Measurements from ENCODE around the gene EXOC3L1.

EXOC3L1 gene

GRCh38 chr16:67190041-67190440 is at the start of gene EXOC3L1:
Gene EXOC3L1 (minus strand): TSS chr16:67190136. CDS start chr16:67189676, 460 bp downstream.
- TF ChIP-seq CTCF (conservative IDR thresholded peaks at IDR 0.05; ENCODE audit: low read depth, low read length), result no peak

GRCh38 chr16:67238806-67239470 is 49.0 kb upstream of the EXOC3L1 start:
- no peak overlapping the region for H3K4me3 ChIP-seq (ENCODE audit: low read length)
- no peak for TF ChIP-seq CTCF (conservative IDR thresholded peaks at IDR 0.05; ENCODE audit: low read depth, low read length)
- no peak for DNase-seq (ENCODE audit: low read depth)

More at GRCh38 chr16:67190041-67190440, at the start of gene EXOC3L1:
- no peak for DNase-seq (ENCODE audit: low read depth)
- no peak within 1 kb of the TSS for H3K4me3 ChIP-seq (ENCODE audit: low read length)

- no peak overlapping the region for H3K4me3 ChIP-seq (ENCODE audit: low read length)
- no peak for DNase-seq (ENCODE audit: low read depth)
- no peak for TF ChIP-seq CTCF (conservative IDR thresholded peaks at IDR 0.05; ENCODE audit: low read depth, low read length)
Measured at GRCh38 chr16:67238278-67238575, 48.3 kb upstream of the EXOC3L1 start.

GRCh38 chr16:67237396-67238277 is 47.7 kb upstream of the EXOC3L1 start:
- DNase-seq (ENCODE audit: low read depth), result no peak
- H3K4me3 ChIP-seq (ENCODE audit: low read length), result no peak overlapping the region
- no peak for TF ChIP-seq CTCF (conservative IDR thresholded peaks at IDR 0.05; ENCODE audit: low read depth, low read length)

- DNase-seq (ENCODE audit: low read depth), result no peak
- no peak for TF ChIP-seq CTCF (conservative IDR thresholded peaks at IDR 0.05; ENCODE audit: low read depth, low read length)
- no peak overlapping the region for H3K4me3 ChIP-seq (ENCODE audit: low read length)
Measured at GRCh38 chr16:67236563-67237395, 46.8 kb upstream of the EXOC3L1 start.

- no peak for TF ChIP-seq CTCF (conservative IDR thresholded peaks at IDR 0.05; ENCODE audit: low read depth, low read length)
- H3K4me3 ChIP-seq (ENCODE audit: low read length), result no peak overlapping the region
- DNase-seq (ENCODE audit: low read depth), result no peak
Measured at GRCh38 chr16:67235816-67236562, 46.1 kb upstream of the EXOC3L1 start.
